MCF 10A (cell line): Measurements from ENCODE around the gene CHKA. TPM values are rescaled to one million over a fixed set of nuclear protein-coding genes. Genes with fewer than 3 reads are reported as not detected.

Source experiments
- BruUV-seq: library from RNA; stranded (reverse); fragments of 400-500 nt; replicated peaks from 2 replicates; lab custom pipeline; 2021; lab: Mats Ljungman, UMichigan
- CTCF ChIA-PET: fragments of 300-600 bp; sonication (Branson Sonifier 250); formaldehyde crosslinking; extraction: SDS; loops from one replicate; lab custom pipeline; 2021; ENCODE audit warnings: antibody characterized with exemption, inconsistent platforms; lab: Yijun Ruan, JAX
- POLR2A ChIA-PET: fragments of 300-600, 350-650 bp; sonication (Branson Sonifier 250); formaldehyde crosslinking; extraction: SDS; loops from one replicate; lab custom pipeline; 2020; ENCODE audit warnings: antibody characterized with exemption, inconsistent platforms; lab: Yijun Ruan, JAX
- DNase-seq: peaks from one replicate; pipeline ENCODE4 v3.0.0-alpha.2; 2018; ENCODE audit not compliant: unreplicated experiment
- H3K27ac Mint-ChIP-seq: one replicate; pipeline ENCODE4 v1.8.0; 2022; ENCODE audit warnings: mild to moderate bottlenecking, low read depth, mixed read lengths; ENCODE audit not compliant: unreplicated experiment
- H3K27me3 Mint-ChIP-seq: one replicate; pipeline ENCODE4 v1.8.0; 2022; ENCODE audit warnings: mixed read lengths; ENCODE audit not compliant: insufficient read depth, unreplicated experiment
- H3K36me3 Mint-ChIP-seq: one replicate; pipeline ENCODE4 v1.8.0; 2022; ENCODE audit warnings: mild to moderate bottlenecking, moderate library complexity, mixed read lengths; ENCODE audit not compliant: insufficient read depth, unreplicated experiment
- H3K4me1 Mint-ChIP-seq: one replicate; pipeline ENCODE4 v1.8.0; 2022; ENCODE audit warnings: mixed read lengths; ENCODE audit not compliant: insufficient read depth, unreplicated experiment
- H3K4me3 Mint-ChIP-seq: one replicate; pipeline ENCODE4 v1.8.0; 2022; ENCODE audit warnings: mild to moderate bottlenecking, moderate library complexity, mixed read lengths; ENCODE audit not compliant: unreplicated experiment
- H3K9me3 Mint-ChIP-seq: one replicate; pipeline ENCODE4 v1.8.0; 2022; ENCODE audit warnings: mixed read lengths; ENCODE audit not compliant: unreplicated experiment
- intact Hi-C: fragments of 100-400 bp; cut with micrococcal nuclease; formaldehyde crosslinking; loops from 2 replicates; pipeline ENCODE4 v1.14.1; 2022
- total RNA-seq: library from RNA; stranded (reverse); gene quantifications from 2 replicates; pipeline ENCODE4 v1.2.3, GENCODE V29; 2022
- TF ChIP-seq, protein P1 (sequence below): fragments of 200-600 bp; IDR thresholded peaks from one replicate; pipeline ENCODE4 v1.8.0; 2022; ENCODE audit warnings: antibody characterized with exemption, mild to moderate bottlenecking; ENCODE audit not compliant: unreplicated experiment

Gene CHKA
- total RNA-seq, 1 experiment from 2014 or later: 7.8 TPM

DNA sequence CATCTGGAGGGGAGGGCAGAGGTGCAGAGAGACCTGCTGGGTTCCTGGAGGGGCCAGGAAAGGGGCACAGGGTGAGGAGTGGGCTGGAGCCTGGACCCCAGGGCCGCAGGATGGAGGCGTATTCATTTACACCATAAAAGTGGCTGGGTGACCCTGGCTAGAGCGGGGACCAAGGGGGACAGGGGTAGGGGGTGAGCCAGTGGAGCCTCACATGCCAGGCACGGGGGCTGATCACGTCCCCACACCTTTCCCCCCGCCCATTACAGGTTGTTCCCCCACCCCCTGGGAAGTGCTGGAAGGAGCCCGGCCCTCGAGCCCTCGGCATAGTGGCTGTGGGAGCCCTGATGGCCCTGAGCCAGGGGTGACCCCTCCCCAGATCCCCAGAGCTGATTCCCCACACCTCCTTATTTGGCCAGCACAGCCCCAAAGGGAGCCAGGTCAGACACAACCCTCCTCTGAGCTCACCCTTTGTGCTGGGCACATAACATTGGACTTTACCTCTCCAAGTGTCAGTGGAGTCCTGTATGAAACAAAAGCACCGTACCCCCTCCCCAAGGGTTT lies 81.6 kb downstream of the CHKA start:
- no peaks in the 10 kb centered on the region for H3K4me1 Mint-ChIP-seq
- BruUV-seq: no TSS peak
- H3K27me3 Mint-ChIP-seq: no peaks in the 10 kb centered on the region
- intact Hi-C loops: no loop called here
- no peak for DNase-seq
- POLR2A ChIA-PET: interaction anchor here (1.0 to 1.9 kb wide), 4 partner anchors 8 to 25 kb away, joined by 3 to 6 read pairs (median 4); no protein-coding TSS in a partner anchor
- CTCF ChIA-PET: no interaction called here
- no peaks in the 10 kb centered on the region for H3K9me3 Mint-ChIP-seq
- peak overlapping the region; percentile 60 for H3K4me3 Mint-ChIP-seq
- no peak overlapping the region for H3K27ac Mint-ChIP-seq
- TF ChIP-seq, protein P1, sequence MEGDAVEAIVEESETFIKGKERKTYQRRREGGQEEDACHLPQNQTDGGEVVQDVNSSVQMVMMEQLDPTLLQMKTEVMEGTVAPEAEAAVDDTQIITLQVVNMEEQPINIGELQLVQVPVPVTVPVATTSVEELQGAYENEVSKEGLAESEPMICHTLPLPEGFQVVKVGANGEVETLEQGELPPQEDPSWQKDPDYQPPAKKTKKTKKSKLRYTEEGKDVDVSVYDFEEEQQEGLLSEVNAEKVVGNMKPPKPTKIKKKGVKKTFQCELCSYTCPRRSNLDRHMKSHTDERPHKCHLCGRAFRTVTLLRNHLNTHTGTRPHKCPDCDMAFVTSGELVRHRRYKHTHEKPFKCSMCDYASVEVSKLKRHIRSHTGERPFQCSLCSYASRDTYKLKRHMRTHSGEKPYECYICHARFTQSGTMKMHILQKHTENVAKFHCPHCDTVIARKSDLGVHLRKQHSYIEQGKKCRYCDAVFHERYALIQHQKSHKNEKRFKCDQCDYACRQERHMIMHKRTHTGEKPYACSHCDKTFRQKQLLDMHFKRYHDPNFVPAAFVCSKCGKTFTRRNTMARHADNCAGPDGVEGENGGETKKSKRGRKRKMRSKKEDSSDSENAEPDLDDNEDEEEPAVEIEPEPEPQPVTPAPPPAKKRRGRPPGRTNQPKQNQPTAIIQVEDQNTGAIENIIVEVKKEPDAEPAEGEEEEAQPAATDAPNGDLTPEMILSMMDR: no peak
- H3K36me3 Mint-ChIP-seq: no peaks in the 10 kb centered on the region

DNA sequence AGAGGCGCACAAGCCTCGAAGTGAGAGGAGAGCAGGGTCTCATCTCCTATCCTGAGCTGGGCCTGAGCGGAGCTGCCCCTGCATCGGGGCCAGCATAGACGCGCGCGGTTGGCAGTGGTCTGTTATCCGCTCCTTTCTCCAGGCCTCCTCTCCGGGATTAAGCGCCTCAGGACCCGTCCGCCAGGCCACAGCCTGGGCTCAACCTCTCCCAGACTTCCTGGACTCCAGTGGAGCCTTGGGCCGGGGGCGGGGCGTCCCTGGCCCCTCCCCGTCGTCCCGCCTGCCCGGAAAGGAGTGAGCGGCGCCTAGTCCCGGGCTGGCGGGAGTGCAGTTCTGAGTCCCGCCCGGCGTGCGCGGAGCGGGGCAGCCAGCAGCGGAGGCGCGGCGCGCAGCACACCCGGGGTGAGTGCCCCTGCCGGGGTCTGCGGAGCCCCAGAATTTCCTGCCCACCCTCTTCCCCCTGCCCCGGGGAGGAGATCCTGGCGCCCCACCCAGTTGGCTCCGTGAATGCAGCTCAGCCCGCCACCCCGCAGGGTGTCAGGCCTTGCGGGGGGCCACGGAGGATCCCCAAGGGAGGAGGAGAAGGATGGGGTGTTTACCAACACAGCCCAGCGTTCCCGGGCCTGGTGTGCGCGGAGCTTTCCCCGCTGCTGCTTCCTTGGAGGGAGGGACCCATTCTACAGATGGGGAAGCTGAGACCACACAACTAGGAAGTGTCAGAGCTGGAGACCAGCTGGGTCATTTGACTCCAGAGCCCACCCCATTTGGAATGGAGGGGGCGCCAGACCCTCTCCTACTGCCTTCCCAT lies 82.3 kb downstream of the CHKA start, which contains the start of gene TCIRG1:
Gene TCIRG1 (plus strand): TSS at position 308 of the 808 bp plus-strand sequence. CDS start 2,247 bp downstream, outside the sequence.
- Mint-ChIP-seq H3K27me3 (no peaks in the 10 kb centered on the region), H3K27ac (no peak within 1 kb of the TSS), H3K36me3 (peaks cover 5% of the 10 kb centered on the region), H3K4me3 (peak within 1 kb of the TSS; percentile 60), H3K9me3 (no peaks in the 10 kb centered on the region), H3K4me1 (no peaks in the 10 kb centered on the region)
- no TSS peak for BruUV-seq
- ChIA-PET CTCF (interaction anchor here (0.7 to 1.0 kb wide), 2 partner anchors 17 to 1257 kb away, joined by 3 read pairs; no protein-coding TSS in a partner anchor), POLR2A (interaction anchor here (1.0 to 1.9 kb wide), 5 partner anchors 7 to 173 kb away, joined by 3 to 6 read pairs (median 4); no protein-coding TSS in a partner anchor)
- peak; percentile 75 for DNase-seq
- TF ChIP-seq, protein P1: no peak
- intact Hi-C loops: no loop called here

DNA sequence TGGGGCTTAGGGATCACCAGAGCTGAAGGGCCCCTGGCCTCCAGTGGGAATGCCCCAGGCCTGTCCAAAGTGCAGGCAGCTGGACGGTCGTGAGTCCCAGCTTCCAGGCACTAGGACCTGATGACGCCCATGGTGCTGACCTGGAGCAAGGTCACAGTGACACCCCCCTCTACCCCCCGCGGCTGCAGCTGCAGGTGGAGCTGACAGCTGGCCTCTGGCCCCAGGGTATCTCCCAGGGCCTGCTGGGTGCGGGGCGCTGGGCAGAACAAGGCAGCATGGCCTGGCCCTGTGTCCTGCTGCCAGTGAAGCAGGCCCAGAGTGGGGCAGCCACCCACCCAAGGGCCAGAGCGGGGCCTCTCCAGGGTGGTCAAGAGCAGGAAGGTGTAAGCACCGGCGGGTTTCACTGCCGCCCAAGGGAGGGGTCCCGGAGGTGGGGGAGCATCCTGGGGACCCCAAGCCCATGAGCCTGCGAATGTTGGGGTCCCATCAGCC lies 82.9 kb downstream of the CHKA start:
- peak overlapping the region; percentile 60 for H3K4me3 Mint-ChIP-seq
- no peaks in the 10 kb centered on the region for H3K27me3 Mint-ChIP-seq
- peaks cover 11% of the 10 kb centered on the region for H3K36me3 Mint-ChIP-seq
- ChIA-PET POLR2A (interaction anchor here (0.6 to 1.8 kb wide), 5 partner anchors 22 to 173 kb away, joined by 3 to 6 read pairs (median 3); no protein-coding TSS in a partner anchor), CTCF (interaction anchor here (1.0 kb wide), 1 partner anchor 17 kb away, joined by 3 read pairs; no protein-coding TSS in a partner anchor)
- intact Hi-C loops: no loop called here
- TF ChIP-seq, protein P1: no peak
- no peak for DNase-seq
- no peaks in the 10 kb centered on the region for H3K9me3 Mint-ChIP-seq
- BruUV-seq: no TSS peak
- H3K4me1 Mint-ChIP-seq: no peaks in the 10 kb centered on the region
- no peak overlapping the region for H3K27ac Mint-ChIP-seq
